HepG2 (cell line): ENCODE measurements around the gene KAT6B. TPM values are rescaled to one million over a fixed set of nuclear protein-coding genes. Genes with fewer than 3 reads are reported as not detected.

Experiments used
- CBX2 ChIP-seq, 2 experiments: fragments of 200-600 bp in 1 of 2; sonication (generic); formaldehyde crosslinking in 1 of 2; IDR thresholded peaks; 2 replicates each; pipeline versions ENCODE4 v1.7.0 to v1.8.1; 2018 to 2022; ENCODE audit warnings: low read depth in 2 of 2, low read length in 1 of 2, mild to moderate bottlenecking in 1 of 2, missing genetic modification reagents in 1 of 2
- CEBPB ChIP-seq: IDR thresholded peaks from 2 replicates; pipeline ENCODE4 v1.6.1; 2011; ENCODE audit warnings: low read depth, low read length, improper control_type of control experiment, borderline replicate concordance
- CHCHD3 ChIP-seq: sonication (generic); formaldehyde crosslinking; IDR thresholded peaks from 2 replicates; pipeline ENCODE4 v1.8.0; 2022; ENCODE audit warnings: mild to moderate bottlenecking, missing genetic modification reagents, moderate library complexity
- FOXK1 ChIP-seq: sonication (generic); formaldehyde crosslinking; IDR thresholded peaks from 2 replicates; pipeline ENCODE4 v1.4.0; 2020; ENCODE audit warnings: low read depth, missing genetic modification reagents, borderline replicate concordance
- KDM5B ChIP-seq: sonication (generic); formaldehyde crosslinking; IDR thresholded peaks from 2 replicates; pipeline ENCODE4 v1.4.0; 2020; ENCODE audit warnings: missing genetic modification reagents, mild to moderate bottlenecking, borderline replicate concordance
- MEF2D ChIP-seq: sonication (generic); formaldehyde crosslinking; IDR thresholded peaks from 2 replicates; pipeline ENCODE4 v1.5.1; 2020; ENCODE audit warnings: mild to moderate bottlenecking, missing genetic modification reagents
- PHB2 ChIP-seq: fragments of 450-650 bp; IDR thresholded peaks from 2 replicates; pipeline ENCODE4 v1.6.1; 2018; ENCODE audit not compliant: partially characterized antibody
- PHF5A ChIP-seq: IDR thresholded peaks from one replicate; pipeline ENCODE4 v1.6.1; 2018; ENCODE audit warnings: low read depth, missing genetic modification reagents; ENCODE audit not compliant: unreplicated experiment
- PLRG1 ChIP-seq: fragments of 450-650 bp; conservative IDR thresholded peaks from 2 replicates; pipeline ENCODE4 v1.6.1; 2016
- SATB2 ChIP-seq: sonication (generic); formaldehyde crosslinking; IDR thresholded peaks from 2 replicates; pipeline ENCODE4 v1.5.0; 2020; ENCODE audit warnings: missing genetic modification reagents
- SCMH1 ChIP-seq: sonication (generic); formaldehyde crosslinking; IDR thresholded peaks from 2 replicates; pipeline ENCODE4 v1.9.0; 2021; ENCODE audit warnings: missing genetic modification reagents, mild to moderate bottlenecking, borderline replicate concordance
- SIN3A ChIP-seq: IDR thresholded peaks from 2 replicates; pipeline ENCODE4 v1.6.1; 2011; ENCODE audit warnings: low read depth, mild to moderate bottlenecking, control low read depth, low read length, borderline replicate concordance
- ZBTB3 ChIP-seq: sonication (generic); formaldehyde crosslinking; IDR thresholded peaks from 2 replicates; pipeline ENCODE4 v1.4.0; 2020; ENCODE audit warnings: low read depth, mild to moderate bottlenecking, moderate library complexity, missing genetic modification reagents, borderline replicate concordance
- ZIK1 ChIP-seq: sonication (generic); formaldehyde crosslinking; IDR thresholded peaks from 2 replicates; pipeline ENCODE4 v1.5.0; 2020; ENCODE audit warnings: mild to moderate bottlenecking, low read depth, missing genetic modification reagents, borderline replicate concordance
- ZNF264 ChIP-seq: sonication (generic); formaldehyde crosslinking; IDR thresholded peaks from 2 replicates; pipeline ENCODE4 v1.4.0; 2020; ENCODE audit warnings: missing genetic modification reagents
- ZNF337 ChIP-seq: sonication (generic); formaldehyde crosslinking; IDR thresholded peaks from 2 replicates; pipeline ENCODE4 v1.5.1; 2020; ENCODE audit warnings: missing genetic modification reagents, low read depth, mild to moderate bottlenecking, borderline replicate concordance
- ZNF589 ChIP-seq: sonication (generic); formaldehyde crosslinking; conservative IDR thresholded peaks from 2 replicates; pipeline ENCODE4 v1.8.0; 2022; ENCODE audit warnings: mild to moderate bottlenecking, moderate library complexity, missing genetic modification reagents
- ZSCAN31 ChIP-seq: sonication (generic); formaldehyde crosslinking; IDR thresholded peaks from 2 replicates; pipeline ENCODE4 v1.5.0; 2020; ENCODE audit warnings: low read depth, mild to moderate bottlenecking, missing genetic modification reagents
- polyA plus RNA-seq, 8 experiments: library from polyadenylated mRNA; depleted of rRNA in 3 of 8; stranded (reverse) in 7 of 8; unstranded in 1 of 8; fragments of >200 nt; fragmentation: Illumina TruSeq in 4 of 8; extraction: Trizol in 4 of 8; gene quantifications; 2 replicates each; pipeline versions ENCODE4 v1.2.1 to v1.2.3, GENCODE V29; 2011 to 2016; ENCODE audit warnings: low read depth in 4 of 8, missing spikeins in 1 of 8, mixed read lengths in 1 of 8; ENCODE audit not compliant: insufficient read depth in 1 of 8
- total RNA-seq, 5 experiments: library from RNA; depleted of rRNA; stranded (reverse); fragments of >200 nt; fragmentation: Illumina TruSeq; extraction: Trizol; gene quantifications; 2 replicates each; pipeline ENCODE4 v1.2.3, GENCODE V29; 2016; ENCODE audit warnings: low read depth in 1 of 5
- TF ChIP-seq, protein P1 (sequence below): sonication (generic); formaldehyde crosslinking; conservative IDR thresholded peaks from 2 replicates; pipeline ENCODE4 v1.5.0; 2020; ENCODE audit warnings: missing genetic modification reagents
- TF ChIP-seq, protein P2 (sequence below): sonication (generic); formaldehyde crosslinking; IDR thresholded peaks from 2 replicates; pipeline ENCODE4 v1.5.1; 2020; ENCODE audit warnings: mild to moderate bottlenecking, missing genetic modification reagents, borderline replicate concordance
- TF ChIP-seq, protein P3 (sequence below): IDR thresholded peaks from 2 replicates; pipeline ENCODE4 v1.6.1; 2016; ENCODE audit warnings: missing genetic modification reagents, missing compliant biosample characterization
- TF ChIP-seq, protein P4 (sequence below): sonication (generic); formaldehyde crosslinking; conservative IDR thresholded peaks from 2 replicates; pipeline ENCODE4 v1.8.0; 2022; ENCODE audit warnings: mild to moderate bottlenecking, moderate library complexity, missing genetic modification reagents
- TF ChIP-seq, protein P5 (sequence below): sonication (generic); formaldehyde crosslinking; IDR thresholded peaks from 2 replicates; pipeline ENCODE4 v1.5.0; 2020; ENCODE audit warnings: mild to moderate bottlenecking, low read depth, missing genetic modification reagents, borderline replicate concordance

Gene KAT6B
- total and polyA plus RNA-seq, 2 of the 13 experiments (the other 11 are each of a cell fraction or from before 2014, with no cell fraction given): 3.0 to 9.5 TPM

DNA sequence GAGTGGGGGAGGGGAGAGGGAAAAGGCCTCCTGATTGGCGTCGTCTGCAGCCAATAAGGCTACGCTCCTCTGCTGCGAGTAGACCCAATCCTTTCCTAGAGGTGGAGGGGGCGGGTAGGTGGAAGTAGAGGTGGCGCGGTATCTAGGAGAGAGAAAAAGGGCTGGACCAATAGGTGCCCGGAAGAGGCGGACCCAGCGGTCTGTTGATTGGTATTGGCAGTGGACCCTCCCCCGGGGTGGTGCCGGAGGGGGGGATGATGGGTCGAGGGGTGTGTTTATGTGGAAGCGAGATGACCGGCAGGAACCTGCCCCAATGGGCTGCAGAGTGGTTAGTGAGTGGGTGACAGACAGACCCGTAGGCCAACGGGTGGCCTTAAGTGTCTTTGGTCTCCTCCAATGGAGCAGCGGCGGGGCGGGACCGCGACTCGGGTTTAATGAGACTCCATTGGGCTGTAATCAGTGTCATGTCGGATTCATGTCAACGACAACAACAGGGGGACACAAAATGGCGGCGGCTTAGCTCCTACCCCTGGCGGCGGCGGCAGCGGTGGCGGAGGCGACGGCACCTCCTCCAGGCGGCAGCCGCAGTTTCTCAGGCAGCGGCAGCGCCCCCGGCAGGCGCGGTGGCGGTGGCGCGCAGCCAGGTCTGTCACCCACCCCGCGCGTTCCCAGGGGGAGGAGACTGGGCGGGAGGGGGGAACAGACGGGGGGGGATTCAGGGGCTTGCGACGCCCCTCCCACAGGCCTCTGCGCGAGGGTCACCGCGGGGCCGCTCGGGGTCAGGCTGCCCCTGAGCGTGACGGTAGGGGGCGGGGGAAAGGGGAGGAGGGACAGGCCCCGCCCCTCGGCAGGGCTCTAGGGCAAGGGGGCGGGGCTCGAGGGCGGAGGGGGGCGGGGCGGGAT lies at the start of gene KAT6B (continued):
- TF ChIP-seq PLRG1 (no peak), ZNF589 (CRISPR knock-in tag) (no peak), ZNF264 (CRISPR knock-in tag) (no peak), CBX2 (IDR thresholded peaks at IDR 0.05; ENCODE audit: low read depth, low read length) (no peak), CBX2 (CRISPR knock-in tag; IDR thresholded peaks at IDR 0.05; ENCODE audit: low read depth) (no peak), SCMH1 (CRISPR knock-in tag) (no peak), CHCHD3 (CRISPR knock-in tag) (no peak), SATB2 (CRISPR knock-in tag) (no peak), CEBPB (no peak), ZIK1 (no peak), PHB2 (no peak), ZNF337 (no peak), MEF2D (no peak), PHF5A (CRISPR knock-in tag) (peak; percentile 58), SIN3A (no peak), KDM5B (CRISPR knock-in tag) (peak; percentile 66; the same call in 1 of the 2 replicates), FOXK1 (peak; percentile 90), ZSCAN31 (CRISPR knock-in tag) (peak; percentile 47; the same call in 1 of the 2 replicates), ZBTB3 (CRISPR knock-in tag) (no peak)
- TF ChIP-seq, protein P1, sequence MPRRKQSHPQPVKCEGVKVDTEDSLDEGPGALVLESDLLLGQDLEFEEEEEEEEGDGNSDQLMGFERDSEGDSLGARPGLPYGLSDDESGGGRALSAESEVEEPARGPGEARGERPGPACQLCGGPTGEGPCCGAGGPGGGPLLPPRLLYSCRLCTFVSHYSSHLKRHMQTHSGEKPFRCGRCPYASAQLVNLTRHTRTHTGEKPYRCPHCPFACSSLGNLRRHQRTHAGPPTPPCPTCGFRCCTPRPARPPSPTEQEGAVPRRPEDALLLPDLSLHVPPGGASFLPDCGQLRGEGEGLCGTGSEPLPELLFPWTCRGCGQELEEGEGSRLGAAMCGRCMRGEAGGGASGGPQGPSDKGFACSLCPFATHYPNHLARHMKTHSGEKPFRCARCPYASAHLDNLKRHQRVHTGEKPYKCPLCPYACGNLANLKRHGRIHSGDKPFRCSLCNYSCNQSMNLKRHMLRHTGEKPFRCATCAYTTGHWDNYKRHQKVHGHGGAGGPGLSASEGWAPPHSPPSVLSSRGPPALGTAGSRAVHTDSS: no peak
- TF ChIP-seq, protein P2, sequence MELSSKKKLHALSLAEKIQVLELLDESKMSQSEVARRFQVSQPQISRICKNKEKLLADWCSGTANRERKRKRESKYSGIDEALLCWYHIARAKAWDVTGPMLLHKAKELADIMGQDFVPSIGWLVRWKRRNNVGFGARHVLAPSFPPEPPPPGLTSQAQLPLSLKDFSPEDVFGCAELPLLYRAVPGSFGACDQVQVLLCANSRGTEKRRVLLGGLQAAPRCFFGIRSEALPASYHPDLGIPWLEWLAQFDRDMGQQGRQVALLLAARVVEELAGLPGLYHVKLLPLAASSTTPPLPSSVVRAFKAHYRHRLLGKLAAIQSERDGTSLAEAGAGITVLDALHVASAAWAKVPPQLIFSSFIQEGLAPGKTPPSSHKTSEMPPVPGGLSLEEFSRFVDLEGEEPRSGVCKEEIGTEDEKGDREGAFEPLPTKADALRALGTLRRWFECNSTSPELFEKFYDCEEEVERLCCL (CRISPR knock-in tag): no peak
- TF ChIP-seq, protein P3, sequence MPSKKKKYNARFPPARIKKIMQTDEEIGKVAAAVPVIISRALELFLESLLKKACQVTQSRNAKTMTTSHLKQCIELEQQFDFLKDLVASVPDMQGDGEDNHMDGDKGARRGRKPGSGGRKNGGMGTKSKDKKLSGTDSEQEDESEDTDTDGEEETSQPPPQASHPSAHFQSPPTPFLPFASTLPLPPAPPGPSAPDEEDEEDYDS: peak; percentile 62
- TF ChIP-seq, protein P4, sequence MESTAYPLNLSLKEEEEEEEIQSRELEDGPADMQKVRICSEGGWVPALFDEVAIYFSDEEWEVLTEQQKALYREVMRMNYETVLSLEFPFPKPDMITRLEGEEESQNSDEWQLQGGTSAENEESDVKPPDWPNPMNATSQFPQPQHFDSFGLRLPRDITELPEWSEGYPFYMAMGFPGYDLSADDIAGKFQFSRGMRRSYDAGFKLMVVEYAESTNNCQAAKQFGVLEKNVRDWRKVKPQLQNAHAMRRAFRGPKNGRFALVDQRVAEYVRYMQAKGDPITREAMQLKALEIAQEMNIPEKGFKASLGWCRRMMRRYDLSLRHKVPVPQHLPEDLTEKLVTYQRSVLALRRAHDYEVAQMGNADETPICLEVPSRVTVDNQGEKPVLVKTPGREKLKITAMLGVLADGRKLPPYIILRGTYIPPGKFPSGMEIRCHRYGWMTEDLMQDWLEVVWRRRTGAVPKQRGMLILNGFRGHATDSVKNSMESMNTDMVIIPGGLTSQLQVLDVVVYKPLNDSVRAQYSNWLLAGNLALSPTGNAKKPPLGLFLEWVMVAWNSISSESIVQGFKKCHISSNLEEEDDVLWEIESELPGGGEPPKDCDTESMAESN: 0 out of 2 replicates have a peak, but pooled peaks have one; percentile 48
- TF ChIP-seq, protein P5, sequence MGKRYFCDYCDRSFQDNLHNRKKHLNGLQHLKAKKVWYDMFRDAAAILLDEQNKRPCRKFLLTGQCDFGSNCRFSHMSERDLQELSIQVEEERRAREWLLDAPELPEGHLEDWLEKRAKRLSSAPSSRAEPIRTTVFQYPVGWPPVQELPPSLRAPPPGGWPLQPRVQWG (CRISPR knock-in tag): no peak
